Activated T-helper 1 cell treated with anti-CD3 and anti-CD28 coated beads, Interleukin-12 subunit alpha, Interleukin-12 subunit beta, Interleukin-2, Interleukin-4 antibody, amounts not matched to agents 30 ng/mL and 10 ng/mL and 1 ng/mL, durations not matched to agents 14 hours and 24 hours and 36 hours (primary cell): ENCODE measurements around the gene RFC1. TPM values are rescaled to one million over a fixed set of nuclear protein-coding genes. Genes with fewer than 3 reads are reported as not detected.

Source experiments
- total RNA-seq: library from RNA; stranded (reverse); gene quantifications from 2 replicates; pipeline ENCODE4 v1.2.3, GENCODE V29; 2022

Gene RFC1
- total RNA-seq, 1 donor from 2014 or later, result 83.3 TPM

Other genes starting within 250 kb of the RFC1 start
- 12.6 and 13.7 TPM in 2 replicates for gene WDR19, start 183.8 kb downstream of the RFC1 start, total RNA-seq
- not detected in 2 replicates for gene KLB, start 40.6 kb upstream of the RFC1 start, total RNA-seq
- gene RPL9, start 92.6 kb upstream of the RFC1 start, total RNA-seq, result 1,540 and 1,586 TPM in 2 replicates
- gene LIAS, start 92.7 kb upstream of the RFC1 start, total RNA-seq, result 28.6 and 29.7 TPM in 2 replicates
- 26.0 and 30.6 TPM in 2 replicates for gene UGDH, start 161.1 kb upstream of the RFC1 start, total RNA-seq